Transverse colon (tissue), 3 donors: ENCODE data around the gene MT1F.

ENCODE experiments used
- CTCF ChIP-seq, 5 experiments: fragments of 200-600 bp in 3 of 5; fragments of 450-650 bp in 2 of 5; sonication (generic) in 3 of 5; IDR thresholded peaks; 1 replicate in 2 of 5; 2 replicates in 3 of 5; pipeline ENCODE4 v1.5.1; 2016 to 2017; ENCODE audit warnings: antibody characterized with exemption in 5 of 5, inconsistent platforms in 3 of 5, mild to moderate bottlenecking in 2 of 5, moderate library complexity in 1 of 5
- EP300 ChIP-seq: sonication (generic); formaldehyde crosslinking; IDR thresholded peaks from one replicate; pipeline ENCODE4 v1.6.1; 2017; ENCODE audit warnings: antibody characterized with exemption, low read depth
- POLR2A ChIP-seq: fragments of 450-650 bp; IDR thresholded peaks from one replicate; pipeline ENCODE4 v1.6.1; 2016; ENCODE audit warnings: antibody characterized with exemption, mild to moderate bottlenecking, moderate library complexity

- TF ChIP-seq POLR2A = no peak
- TF ChIP-seq CTCF (IDR thresholded peaks at IDR 0.05) = no peak
- TF ChIP-seq EP300 = no peak
Observed at GRCh38 chr16:56688762-56689161, 31.0 kb downstream of the MT1F start.
